ENCODE data around the gene HIPK3. TPM values are rescaled to one million over a fixed set of nuclear protein-coding genes. Genes with fewer than 3 reads are reported as not detected.
A peak's percentile ranks its signal among the peaks of the same experiment; 100 is the strongest.

Gene HIPK3
- total RNA-seq, 3 donors from 2014 or later (not counting 1 experiment from before 2014, with no cell fraction given) = 80.6 to 92.9 (median 87.7) TPM

GRCh38 chr11:33377412-33378370 lies 120.5 kb downstream of the HIPK3 start:
- Mint-ChIP-seq H3K4me1 (no peaks in the 10 kb centered on the region), H3K27ac (no peak overlapping the region), H3K27me3 (ENCODE audit: low read depth in 2 of 2) (peaks cover 34 to 43% of the 10 kb centered on the region in 2 donors), H3K9me3 (no peaks in the 10 kb centered on the region), H3K4me3 (no peak overlapping the region), H3K36me3 (no peaks in the 10 kb centered on the region)
- intact Hi-C loops (cut with micrococcal nuclease) = no loop called here
- no peak overlapping the region for H3K4me3 ChIP-seq (ENCODE audit: low read length)
- H3K27me3 ChIP-seq (ENCODE audit: control insufficient read depth, insufficient read depth, low read length) = peaks cover 23% of the 10 kb centered on the region
- DNase-seq (no peak), ATAC-seq (no peak)
- no peak overlapping the region for H3K27ac ChIP-seq (ENCODE audit: low read length)
- H3K4me1 ChIP-seq (ENCODE audit: control insufficient read depth, insufficient read depth, low read length) = no peaks in the 10 kb centered on the region
- H3K9me3 ChIP-seq (ENCODE audit: control insufficient read depth, insufficient read depth, low read length) = no peaks in the 10 kb centered on the region
- no peaks in the 10 kb centered on the region for H3K36me3 ChIP-seq (ENCODE audit: control insufficient read depth, insufficient read depth, low read length)
- WGBS (ENCODE audit: insufficient coverage) = 76% methylated on average over 8 of the region's 10 CpGs
- no peak for TF ChIP-seq CTCF (IDR thresholded peaks at IDR 0.05)

GRCh38 chr11:33379947-33380346 lies 122.8 kb downstream of the HIPK3 start:
- DNase-seq = peak in 1 of 2 donors; percentile 13
- peaks cover 20% of the 10 kb centered on the region for H3K27me3 ChIP-seq (ENCODE audit: control insufficient read depth, insufficient read depth, low read length)
- H3K4me1 ChIP-seq (ENCODE audit: control insufficient read depth, insufficient read depth, low read length) = no peaks in the 10 kb centered on the region
- H3K36me3 Mint-ChIP-seq = no peaks in the 10 kb centered on the region
- peak in 1 of 3 donors; percentile 60 for ATAC-seq
- no peak overlapping the region for H3K4me3 Mint-ChIP-seq
- H3K4me1 Mint-ChIP-seq = no peaks in the 10 kb centered on the region
- H3K9me3 ChIP-seq (ENCODE audit: control insufficient read depth, insufficient read depth, low read length) = no peaks in the 10 kb centered on the region
- 2% methylated on average over 3 of the region's 3 CpGs for WGBS (ENCODE audit: insufficient coverage)
- no peaks in the 10 kb centered on the region for H3K9me3 Mint-ChIP-seq
- intact Hi-C loops (cut with micrococcal nuclease) = no loop called here
- H3K36me3 ChIP-seq (ENCODE audit: control insufficient read depth, insufficient read depth, low read length) = no peaks in the 10 kb centered on the region
- H3K4me3 ChIP-seq (ENCODE audit: low read length) = no peak overlapping the region
- TF ChIP-seq CTCF (IDR thresholded peaks at IDR 0.05) = no peak
- no peak overlapping the region for H3K27ac ChIP-seq (ENCODE audit: low read length)
- H3K27me3 Mint-ChIP-seq (ENCODE audit: low read depth in 2 of 2) = peaks cover 21 to 28% of the 10 kb centered on the region in 2 donors
- no peak overlapping the region for H3K27ac Mint-ChIP-seq

- DNase-seq (no peak), ATAC-seq (no peak)
- Mint-ChIP-seq H3K9me3 (no peaks in the 10 kb centered on the region), H3K4me1 (no peaks in the 10 kb centered on the region), H3K36me3 (no peaks in the 10 kb centered on the region), H3K27me3 (ENCODE audit: low read depth in 2 of 2) (peaks cover 12 to 15% of the 10 kb centered on the region in 2 donors), H3K4me3 (no peak overlapping the region), H3K27ac (no peak overlapping the region)
- Histone ChIP-seq H3K4me3 (ENCODE audit: low read length) (no peak overlapping the region), H3K9me3 (ENCODE audit: control insufficient read depth, insufficient read depth, low read length) (no peaks in the 10 kb centered on the region), H3K36me3 (ENCODE audit: control insufficient read depth, insufficient read depth, low read length) (no peaks in the 10 kb centered on the region), H3K27me3 (ENCODE audit: control insufficient read depth, insufficient read depth, low read length) (peaks cover under 1% of the 10 kb centered on the region), H3K4me1 (ENCODE audit: control insufficient read depth, insufficient read depth, low read length) (no peaks in the 10 kb centered on the region), H3K27ac (ENCODE audit: low read length) (no peak overlapping the region)
- intact Hi-C loops (cut with micrococcal nuclease) = no loop called here
- no peak for TF ChIP-seq CTCF (IDR thresholded peaks at IDR 0.05)
- 82% methylated on average over 6 of the region's 8 CpGs for WGBS (ENCODE audit: insufficient coverage)
These were observed 126.1 kb downstream of the HIPK3 start for GRCh38 chr11:33383075-33383919.
